IMR-90 (cell line): ENCODE data around the gene CAGE1.

Experiments
- BHLHE40 ChIP-seq: fragments of 150-350 bp; IDR thresholded peaks from 2 replicates; pipeline ENCODE4 v1.6.1; 2016; ENCODE audit warnings: mild to moderate bottlenecking, low read depth, low read length
- CEBPB ChIP-seq: IDR thresholded peaks from 2 replicates; pipeline ENCODE4 v1.6.1; 2012; ENCODE audit warnings: low read depth, low read length, improper control_type of control experiment
- CHD1 ChIP-seq: IDR thresholded peaks from 2 replicates; pipeline ENCODE4 v1.6.1; 2012; ENCODE audit warnings: low read depth, low read length, improper control_type of control experiment
- CTCF ChIP-seq: conservative IDR thresholded peaks from 2 replicates; pipeline ENCODE4 v1.5.1; 2012; ENCODE audit warnings: mild to moderate bottlenecking, low read depth, low read length, improper control_type of control experiment
- FOS ChIP-seq: fragments of 150-350 bp; IDR thresholded peaks from 2 replicates; pipeline ENCODE4 v1.6.1; 2016; ENCODE audit warnings: low read depth, low read length
- MAFK ChIP-seq: IDR thresholded peaks from 2 replicates; pipeline ENCODE4 v1.6.1; 2012; ENCODE audit warnings: low read depth, low read length, improper control_type of control experiment
- MAZ ChIP-seq: IDR thresholded peaks from 2 replicates; pipeline ENCODE4 v1.6.1; 2012; ENCODE audit warnings: low read depth, mild to moderate bottlenecking, low read length, improper control_type of control experiment, moderate library complexity, borderline replicate concordance
- MXI1 ChIP-seq: IDR thresholded peaks from 2 replicates; pipeline ENCODE4 v1.6.1; 2012; ENCODE audit warnings: low read depth, mild to moderate bottlenecking, low read length, moderate library complexity, borderline replicate concordance
- POLR2A ChIP-seq: IDR thresholded peaks from 2 replicates; pipeline ENCODE4 v1.6.1; 2012; ENCODE audit warnings: mild to moderate bottlenecking, low read depth, low read length
- RAD21 ChIP-seq: IDR thresholded peaks from 2 replicates; pipeline ENCODE4 v1.6.1; 2012; ENCODE audit warnings: low read length, improper control_type of control experiment
- RCOR1 ChIP-seq: IDR thresholded peaks from 2 replicates; pipeline ENCODE4 v1.6.1; 2012; ENCODE audit warnings: mild to moderate bottlenecking, low read length, improper control_type of control experiment; ENCODE audit not compliant: insufficient replicate concordance
- SMC3 ChIP-seq: fragments of 150-350 bp; IDR thresholded peaks from 2 replicates; pipeline ENCODE4 v1.6.1; 2016; ENCODE audit warnings: low read depth, mild to moderate bottlenecking, antibody characterized with exemption, low read length, moderate library complexity

- TF ChIP-seq MAFK (no peak), SMC3 (no peak), CTCF (no peak), MAZ (no peak), CHD1 (no peak), MXI1 (no peak), RCOR1 (no peak), CEBPB (no peak), RAD21 (no peak), POLR2A (no peak), BHLHE40 (no peak), FOS (no peak)
Observed at GRCh38 chr6:7304821-7305220, 84.7 kb downstream of the CAGE1 start.
